GM12878 (cell line): ENCODE results near the gene LCAT. TPM values are rescaled to one million over a fixed set of nuclear protein-coding genes. Genes with fewer than 3 reads are reported as not detected.

Source experiments
- EED ChIP-seq: sonication (generic); IDR thresholded peaks from 2 replicates; pipeline ENCODE4 v1.6.1; 2016; ENCODE audit warnings: antibody characterized with exemption, low read depth
- EP300 ChIP-seq, 2 experiments: fragments of 150-350 bp in 1 of 2; IDR thresholded peaks; 2 replicates each; pipeline ENCODE4 v1.6.1; 2011 to 2012; ENCODE audit warnings: low read depth in 2 of 2, low read length in 2 of 2, borderline replicate concordance in 1 of 2, improper control_type of control experiment in 1 of 2, inconsistent platforms in 1 of 2; ENCODE audit not compliant: control insufficient read depth in 1 of 2
- JUND ChIP-seq: IDR thresholded peaks from 2 replicates; pipeline ENCODE4 v1.6.1; 2012; ENCODE audit warnings: low read depth, mild to moderate bottlenecking, low read length, improper control_type of control experiment, moderate library complexity
- MTA2 ChIP-seq: fragments of 450-650 bp; IDR thresholded peaks from 2 replicates; pipeline ENCODE4 v1.6.1; 2016; ENCODE audit warnings: low read depth, mild to moderate bottlenecking, moderate library complexity
- NFIC ChIP-seq: IDR thresholded peaks from 2 replicates; pipeline ENCODE4 v1.6.1; 2012; ENCODE audit warnings: low read depth, mild to moderate bottlenecking, inconsistent platforms, low read length, moderate library complexity
- NFXL1 ChIP-seq: fragments of 450-650 bp; IDR thresholded peaks from 2 replicates; pipeline ENCODE4 v1.6.1; 2017; ENCODE audit warnings: antibody characterized with exemption, mild to moderate bottlenecking, borderline replicate concordance
- NR2C2 ChIP-seq: IDR thresholded peaks from 2 replicates; pipeline ENCODE4 v1.6.1; 2011; ENCODE audit warnings: borderline replicate concordance, low read depth; ENCODE audit not compliant: control insufficient read depth, insufficient read length
- RAD51 ChIP-seq: fragments of 450-650 bp; IDR thresholded peaks from 2 replicates; pipeline ENCODE4 v1.6.1; 2016; ENCODE audit warnings: moderate library complexity, mild to moderate bottlenecking, inconsistent platforms
- SMAD1 ChIP-seq: fragments of 450-650 bp; IDR thresholded peaks from 2 replicates; pipeline ENCODE4 v1.6.1; 2018; ENCODE audit warnings: mild to moderate bottlenecking, low read depth; ENCODE audit not compliant: partially characterized antibody
- SMAD5 ChIP-seq: IDR thresholded peaks from 2 replicates; pipeline ENCODE4 v1.6.1; 2016; ENCODE audit warnings: antibody characterized with exemption, low read depth
- SMARCA5 ChIP-seq: fragments of 450-650 bp; IDR thresholded peaks from 2 replicates; pipeline ENCODE4 v1.6.1; 2017; ENCODE audit warnings: mild to moderate bottlenecking
- SREBF1 ChIP-seq: IDR thresholded peaks from 2 replicates; pipeline ENCODE4 v1.6.1; 2012; ENCODE audit warnings: mild to moderate bottlenecking, low read length
- TBL1XR1 ChIP-seq: IDR thresholded peaks from 2 replicates; pipeline ENCODE4 v1.6.1; 2012; ENCODE audit warnings: low read depth, low read length, improper control_type of control experiment
- WRNIP1 ChIP-seq: IDR thresholded peaks from 2 replicates; pipeline ENCODE4 v1.6.1; 2011; ENCODE audit warnings: low read depth, low read length, improper control_type of control experiment, borderline replicate concordance
- ZNF622 ChIP-seq: fragments of 450-650 bp; IDR thresholded peaks from 2 replicates; pipeline ENCODE4 v1.6.1; 2017; ENCODE audit warnings: mild to moderate bottlenecking, inconsistent platforms
- ZSCAN29 ChIP-seq: fragments of 450-650 bp; IDR thresholded peaks from 2 replicates; pipeline ENCODE4 v1.6.1; 2017; ENCODE audit warnings: mild to moderate bottlenecking, moderate library complexity
- polyA plus RNA-seq, 11 experiments: library from polyadenylated mRNA; depleted of rRNA in 4 of 11; unstranded in 6 of 11; stranded (reverse) in 5 of 11; fragments of >200 nt; fragmentation: Nextera tagmentation in 4 of 11; fragmentation: Illumina TruSeq in 1 of 11; extraction: Ambion mirVana in 4 of 11; extraction: Trizol in 1 of 11; gene quantifications; 1 replicate in 1 of 11; 2 replicates in 10 of 11; pipeline versions ENCODE4 v1.2.1 to v1.2.3, GENCODE V29; 2011 to 2016; ENCODE audit warnings: inconsistent platforms in 2 of 11, missing spikeins in 2 of 11, low read depth in 1 of 11
- total RNA-seq, 4 experiments: library from RNA; depleted of rRNA in 3 of 4; stranded (reverse); fragments of >200 nt in 3 of 4; fragmentation: Illumina TruSeq in 1 of 4; extraction: Trizol in 1 of 4; gene quantifications; 2 replicates each; pipeline versions ENCODE4 v1.2.1 to v1.2.3, GENCODE V29; 2013 to 2021
- TF ChIP-seq, protein P1 (sequence below): fragments of 450-650 bp; IDR thresholded peaks from 2 replicates; pipeline ENCODE4 v1.6.1; 2017; ENCODE audit warnings: low read depth, mild to moderate bottlenecking, moderate library complexity
- TF ChIP-seq, protein P2 (sequence below): fragments of 150-350 bp; IDR thresholded peaks from 2 replicates; pipeline ENCODE4 v1.6.1; 2016; ENCODE audit warnings: low read depth, low read length
- TF ChIP-seq, protein P3 (sequence below): IDR thresholded peaks from 2 replicates; pipeline ENCODE4 v1.6.1; 2012; ENCODE audit warnings: low read length, inconsistent platforms
- TF ChIP-seq, protein P4 (sequence below): fragments of 450-650 bp; IDR thresholded peaks from 2 replicates; pipeline ENCODE4 v1.6.1; 2018; ENCODE audit warnings: mild to moderate bottlenecking, low read depth, moderate library complexity; ENCODE audit not compliant: partially characterized antibody

LCAT gene
- total and polyA plus RNA-seq, 10 of the 15 experiments (the other 5 are each of a cell fraction or from before 2014, with no cell fraction given) = 0.61 to 11.7 (median 3.3) TPM

DNA sequence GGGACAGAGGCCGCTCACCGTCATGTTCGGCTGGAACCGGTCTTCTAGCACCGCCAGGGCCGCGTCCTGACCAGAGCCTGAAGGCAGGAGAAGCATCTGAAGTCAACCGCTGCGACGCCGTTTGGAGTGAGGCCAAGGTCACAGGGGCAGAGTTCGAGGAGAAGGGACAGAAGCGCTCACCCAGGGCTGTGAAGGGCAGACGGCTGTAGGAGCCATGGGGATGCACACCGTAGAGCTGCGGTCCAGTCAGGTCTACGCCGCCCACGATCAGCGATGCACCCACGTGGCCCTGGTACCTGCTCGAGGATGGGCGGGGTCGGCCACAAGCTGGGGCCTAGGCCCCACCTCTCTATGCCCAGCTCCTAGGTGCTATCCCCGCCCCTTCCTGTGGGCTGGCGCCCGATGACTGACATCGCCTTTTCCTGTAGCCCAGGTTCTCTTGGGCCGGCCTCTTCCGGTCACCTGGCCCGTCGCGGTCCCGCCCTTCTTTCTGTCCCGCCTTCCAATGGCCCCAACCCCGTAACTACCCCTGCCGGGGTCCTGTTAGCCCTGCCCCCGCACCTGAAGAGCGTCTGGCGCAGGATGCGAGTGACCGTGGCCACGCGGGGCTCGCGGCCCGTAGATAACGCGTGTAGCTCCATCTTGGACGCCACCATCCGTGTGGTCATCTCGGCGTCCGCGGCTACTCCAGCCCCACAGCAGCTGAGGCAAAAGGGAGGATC lies 8.4 kb downstream of the LCAT start (continued):
- TF ChIP-seq SREBF1 = no peak
- peak; percentile 87 for TF ChIP-seq SMAD5
- TF ChIP-seq ZSCAN29 = no peak
- TF ChIP-seq NFXL1 = no peak
- no peak for TF ChIP-seq NR2C2
- TF ChIP-seq, protein P1, sequence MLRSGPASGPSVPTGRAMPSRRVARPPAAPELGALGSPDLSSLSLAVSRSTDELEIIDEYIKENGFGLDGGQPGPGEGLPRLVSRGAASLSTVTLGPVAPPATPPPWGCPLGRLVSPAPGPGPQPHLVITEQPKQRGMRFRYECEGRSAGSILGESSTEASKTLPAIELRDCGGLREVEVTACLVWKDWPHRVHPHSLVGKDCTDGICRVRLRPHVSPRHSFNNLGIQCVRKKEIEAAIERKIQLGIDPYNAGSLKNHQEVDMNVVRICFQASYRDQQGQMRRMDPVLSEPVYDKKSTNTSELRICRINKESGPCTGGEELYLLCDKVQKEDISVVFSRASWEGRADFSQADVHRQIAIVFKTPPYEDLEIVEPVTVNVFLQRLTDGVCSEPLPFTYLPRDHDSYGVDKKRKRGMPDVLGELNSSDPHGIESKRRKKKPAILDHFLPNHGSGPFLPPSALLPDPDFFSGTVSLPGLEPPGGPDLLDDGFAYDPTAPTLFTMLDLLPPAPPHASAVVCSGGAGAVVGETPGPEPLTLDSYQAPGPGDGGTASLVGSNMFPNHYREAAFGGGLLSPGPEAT = no peak; the same call in 1 of the 2 replicates
- TF ChIP-seq EP300 (IDR thresholded peaks at IDR 0.05; ENCODE audit: borderline replicate concordance in 1 of 2, control insufficient read depth in 1 of 2, low read depth in 2 of 2, low read length in 2 of 2) = no peak
- TF ChIP-seq SMAD1 = no peak
- TF ChIP-seq TBL1XR1 = 0 out of 2 replicates have a peak, but pooled peaks have one; percentile 36
- no peak for TF ChIP-seq ZNF622
- TF ChIP-seq, protein P2, sequence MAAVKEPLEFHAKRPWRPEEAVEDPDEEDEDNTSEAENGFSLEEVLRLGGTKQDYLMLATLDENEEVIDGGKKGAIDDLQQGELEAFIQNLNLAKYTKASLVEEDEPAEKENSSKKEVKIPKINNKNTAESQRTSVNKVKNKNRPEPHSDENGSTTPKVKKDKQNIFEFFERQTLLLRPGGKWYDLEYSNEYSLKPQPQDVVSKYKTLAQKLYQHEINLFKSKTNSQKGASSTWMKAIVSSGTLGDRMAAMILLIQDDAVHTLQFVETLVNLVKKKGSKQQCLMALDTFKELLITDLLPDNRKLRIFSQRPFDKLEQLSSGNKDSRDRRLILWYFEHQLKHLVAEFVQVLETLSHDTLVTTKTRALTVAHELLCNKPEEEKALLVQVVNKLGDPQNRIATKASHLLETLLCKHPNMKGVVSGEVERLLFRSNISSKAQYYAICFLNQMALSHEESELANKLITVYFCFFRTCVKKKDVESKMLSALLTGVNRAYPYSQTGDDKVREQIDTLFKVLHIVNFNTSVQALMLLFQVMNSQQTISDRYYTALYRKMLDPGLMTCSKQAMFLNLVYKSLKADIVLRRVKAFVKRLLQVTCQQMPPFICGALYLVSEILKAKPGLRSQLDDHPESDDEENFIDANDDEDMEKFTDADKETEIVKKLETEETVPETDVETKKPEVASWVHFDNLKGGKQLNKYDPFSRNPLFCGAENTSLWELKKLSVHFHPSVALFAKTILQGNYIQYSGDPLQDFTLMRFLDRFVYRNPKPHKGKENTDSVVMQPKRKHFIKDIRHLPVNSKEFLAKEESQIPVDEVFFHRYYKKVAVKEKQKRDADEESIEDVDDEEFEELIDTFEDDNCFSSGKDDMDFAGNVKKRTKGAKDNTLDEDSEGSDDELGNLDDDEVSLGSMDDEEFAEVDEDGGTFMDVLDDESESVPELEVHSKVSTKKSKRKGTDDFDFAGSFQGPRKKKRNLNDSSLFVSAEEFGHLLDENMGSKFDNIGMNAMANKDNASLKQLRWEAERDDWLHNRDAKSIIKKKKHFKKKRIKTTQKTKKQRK = no peak
- TF ChIP-seq JUND = no peak
- TF ChIP-seq, protein P3, sequence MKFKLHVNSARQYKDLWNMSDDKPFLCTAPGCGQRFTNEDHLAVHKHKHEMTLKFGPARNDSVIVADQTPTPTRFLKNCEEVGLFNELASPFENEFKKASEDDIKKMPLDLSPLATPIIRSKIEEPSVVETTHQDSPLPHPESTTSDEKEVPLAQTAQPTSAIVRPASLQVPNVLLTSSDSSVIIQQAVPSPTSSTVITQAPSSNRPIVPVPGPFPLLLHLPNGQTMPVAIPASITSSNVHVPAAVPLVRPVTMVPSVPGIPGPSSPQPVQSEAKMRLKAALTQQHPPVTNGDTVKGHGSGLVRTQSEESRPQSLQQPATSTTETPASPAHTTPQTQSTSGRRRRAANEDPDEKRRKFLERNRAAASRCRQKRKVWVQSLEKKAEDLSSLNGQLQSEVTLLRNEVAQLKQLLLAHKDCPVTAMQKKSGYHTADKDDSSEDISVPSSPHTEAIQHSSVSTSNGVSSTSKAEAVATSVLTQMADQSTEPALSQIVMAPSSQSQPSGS = no peak
- no peak for TF ChIP-seq NFIC
- no peak for TF ChIP-seq MTA2
- TF ChIP-seq SMARCA5 = no peak
- TF ChIP-seq, protein P4, sequence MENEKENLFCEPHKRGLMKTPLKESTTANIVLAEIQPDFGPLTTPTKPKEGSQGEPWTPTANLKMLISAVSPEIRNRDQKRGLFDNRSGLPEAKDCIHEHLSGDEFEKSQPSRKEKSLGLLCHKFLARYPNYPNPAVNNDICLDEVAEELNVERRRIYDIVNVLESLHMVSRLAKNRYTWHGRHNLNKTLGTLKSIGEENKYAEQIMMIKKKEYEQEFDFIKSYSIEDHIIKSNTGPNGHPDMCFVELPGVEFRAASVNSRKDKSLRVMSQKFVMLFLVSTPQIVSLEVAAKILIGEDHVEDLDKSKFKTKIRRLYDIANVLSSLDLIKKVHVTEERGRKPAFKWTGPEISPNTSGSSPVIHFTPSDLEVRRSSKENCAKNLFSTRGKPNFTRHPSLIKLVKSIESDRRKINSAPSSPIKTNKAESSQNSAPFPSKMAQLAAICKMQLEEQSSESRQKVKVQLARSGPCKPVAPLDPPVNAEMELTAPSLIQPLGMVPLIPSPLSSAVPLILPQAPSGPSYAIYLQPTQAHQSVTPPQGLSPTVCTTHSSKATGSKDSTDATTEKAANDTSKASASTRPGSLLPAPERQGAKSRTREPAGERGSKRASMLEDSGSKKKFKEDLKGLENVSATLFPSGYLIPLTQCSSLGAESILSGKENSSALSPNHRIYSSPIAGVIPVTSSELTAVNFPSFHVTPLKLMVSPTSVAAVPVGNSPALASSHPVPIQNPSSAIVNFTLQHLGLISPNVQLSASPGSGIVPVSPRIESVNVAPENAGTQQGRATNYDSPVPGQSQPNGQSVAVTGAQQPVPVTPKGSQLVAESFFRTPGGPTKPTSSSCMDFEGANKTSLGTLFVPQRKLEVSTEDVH = peak; percentile 32
- TF ChIP-seq WRNIP1 = no peak
- TF ChIP-seq RAD51 = peak; percentile 91
- no peak for TF ChIP-seq EED
